Skeletal muscle satellite cell (primary cell): ENCODE results near the gene ZNF330.

Experiments
- H3K27me3 ChIP-seq: 2 replicates; pipeline ENCODE4 v1.7.0; 2013; ENCODE audit warnings: low read length; ENCODE audit not compliant: control insufficient read depth, insufficient read depth
- H3K36me3 ChIP-seq: 2 replicates; pipeline ENCODE4 v1.7.0; 2013; ENCODE audit warnings: mild to moderate bottlenecking, control low read depth, low read length; ENCODE audit not compliant: insufficient read depth
- H3K4me1 ChIP-seq: 2 replicates; pipeline ENCODE4 v1.7.0; 2013; ENCODE audit warnings: low read length; ENCODE audit not compliant: control insufficient read depth, insufficient read depth
- H3K4me2 ChIP-seq: 2 replicates; pipeline ENCODE4 v1.7.0; 2013; ENCODE audit warnings: mild to moderate bottlenecking, low read length
- H3K4me3 ChIP-seq: 2 replicates; pipeline ENCODE4 v1.7.0; 2013; ENCODE audit warnings: low read length
- H3K9ac ChIP-seq: 2 replicates; pipeline ENCODE4 v1.7.0; 2013; ENCODE audit warnings: mild to moderate bottlenecking, low read depth, low read length, moderate library complexity
- H3K9me3 ChIP-seq: replicated peaks from 2 replicates; pipeline ENCODE4 v1.7.0; 2013; ENCODE audit warnings: mild to moderate bottlenecking, control low read depth, low read length

Gene ZNF330

DNA sequence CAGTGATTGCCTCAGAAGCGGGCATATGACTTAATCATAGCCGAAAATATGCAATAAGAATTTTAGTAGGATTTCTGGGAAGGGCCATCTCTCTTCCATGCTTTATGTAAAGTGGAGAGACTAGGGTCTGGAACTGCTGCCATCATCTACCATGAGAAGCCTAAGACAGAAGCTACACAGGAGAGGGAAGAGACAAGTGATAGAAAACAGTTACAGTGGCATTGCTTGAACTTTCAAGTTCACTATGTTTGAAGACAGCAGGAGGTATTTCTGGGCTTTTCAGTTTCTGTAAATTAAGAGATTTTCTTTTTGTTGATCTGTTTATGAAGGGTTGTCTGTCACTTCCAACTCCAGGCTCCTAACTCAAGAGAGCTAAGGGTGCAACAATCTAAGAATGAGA, 62.5 kb downstream of the ZNF330 start:
- Histone ChIP-seq H3K27me3 (no peaks in the 10 kb centered on the region), H3K4me3 (no peak overlapping the region), H3K9me3 (no peaks in the 10 kb centered on the region), H3K4me1 (no peaks in the 10 kb centered on the region), H3K9ac (no peak overlapping the region), H3K36me3 (no peaks in the 10 kb centered on the region), H3K4me2 (no peak overlapping the region)

DNA sequence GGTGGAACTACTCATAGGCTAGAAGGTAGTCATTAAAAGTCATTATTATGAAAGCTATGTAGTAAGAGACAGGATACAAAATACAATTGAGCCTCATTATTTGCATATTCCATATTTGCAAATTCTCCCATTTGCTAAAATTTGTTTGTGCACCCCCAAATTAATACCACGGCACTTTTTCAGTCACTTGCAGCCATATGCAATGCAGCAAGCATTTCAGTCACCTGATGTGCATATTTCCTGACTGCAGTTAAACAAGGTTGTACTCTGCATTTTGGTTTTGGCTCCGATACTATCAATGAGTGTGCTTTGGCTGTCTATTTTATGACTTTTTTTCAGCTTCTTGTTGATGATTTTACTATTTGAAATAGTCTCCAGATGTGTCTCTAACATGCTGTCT, 62.9 kb downstream of the ZNF330 start:
- Histone ChIP-seq H3K4me2 (no peak overlapping the region), H3K4me3 (no peak overlapping the region), H3K4me1 (no peaks in the 10 kb centered on the region), H3K9me3 (no peaks in the 10 kb centered on the region), H3K27me3 (no peaks in the 10 kb centered on the region), H3K36me3 (no peaks in the 10 kb centered on the region), H3K9ac (no peak overlapping the region)
